GM10248 (cell line): ENCODE results near the gene SDHC.
"Not testable (repeated sequence)": the region's sequence is repeated elsewhere in the genome, so short reads cannot be mapped to it uniquely, and the experiment has no call there.

Experiments used
- CTCF ChIA-PET: fragments of 300-600 bp; sonication (Branson Sonifier 250); formaldehyde crosslinking; extraction: SDS; loops from one replicate; lab custom pipeline; 2021; ENCODE audit warnings: antibody characterized with exemption; lab: Yijun Ruan, JAX
- POLR2A ChIA-PET: fragments of 350-650 bp; sonication (Branson Sonifier 250); formaldehyde crosslinking; extraction: SDS; loops from one replicate; lab custom pipeline; 2020; ENCODE audit warnings: antibody characterized with exemption; lab: Yijun Ruan, JAX
- DNase-seq: peaks from one replicate; pipeline ENCODE4 v3.0.0; 2012; ENCODE audit errors: extremely low spot score
- TF ChIP-seq, protein P1 (sequence below): IDR thresholded peaks from 2 replicates; pipeline ENCODE4 v1.5.1; 2012; ENCODE audit warnings: mild to moderate bottlenecking, low read depth; ENCODE audit errors: extremely low read depth, missing control alignments, control extremely low read depth

The SDHC gene

DNA sequence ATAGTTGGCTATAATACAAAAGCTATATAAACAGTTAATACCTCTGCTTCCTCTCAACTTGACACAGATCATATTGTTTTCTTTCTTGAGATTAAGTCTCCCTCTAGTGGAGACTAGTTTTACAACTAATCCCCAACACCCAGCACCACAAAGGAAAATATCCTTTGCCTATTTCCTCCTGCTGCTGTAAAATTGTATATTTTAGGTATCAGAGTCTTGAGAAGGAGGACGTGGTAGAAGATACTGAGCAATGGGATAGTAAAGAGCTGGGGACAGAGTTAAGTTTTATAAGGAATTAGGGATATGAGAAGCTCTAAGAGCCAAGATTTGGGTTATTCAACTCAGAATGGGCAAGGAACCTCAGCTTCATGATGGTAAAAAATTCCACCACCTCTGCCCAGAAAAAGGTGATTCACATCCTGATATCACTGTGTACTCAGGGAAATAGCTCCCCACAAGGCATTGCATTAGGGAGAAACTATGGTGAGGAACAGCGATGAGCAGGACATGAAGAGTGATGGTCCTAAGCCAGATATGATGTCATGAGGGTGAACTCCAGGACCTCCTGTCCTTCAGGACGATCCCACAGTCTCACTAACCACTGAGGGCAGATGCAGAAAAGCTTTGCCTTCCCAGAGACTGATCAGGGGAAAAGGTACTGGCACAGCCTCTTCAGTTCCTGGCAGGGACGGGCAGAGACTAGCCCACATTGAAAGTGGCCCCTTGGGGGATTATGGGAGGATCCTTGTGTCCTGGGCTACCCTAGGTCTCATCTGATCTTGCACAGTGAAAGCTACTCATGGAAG lies 68.2 kb downstream of the SDHC start:
- CTCF ChIA-PET: interaction anchor here (0.7 to 13.4 kb wide), 50 partner anchors 8 to 655 kb away, joined by 3 to 195 read pairs (median 4); partner anchors contain the start of genes ADAMTS4, APOA2, B4GALT3 and CFAP126
- POLR2A ChIA-PET: no interaction called here
- TF ChIP-seq, protein P1, sequence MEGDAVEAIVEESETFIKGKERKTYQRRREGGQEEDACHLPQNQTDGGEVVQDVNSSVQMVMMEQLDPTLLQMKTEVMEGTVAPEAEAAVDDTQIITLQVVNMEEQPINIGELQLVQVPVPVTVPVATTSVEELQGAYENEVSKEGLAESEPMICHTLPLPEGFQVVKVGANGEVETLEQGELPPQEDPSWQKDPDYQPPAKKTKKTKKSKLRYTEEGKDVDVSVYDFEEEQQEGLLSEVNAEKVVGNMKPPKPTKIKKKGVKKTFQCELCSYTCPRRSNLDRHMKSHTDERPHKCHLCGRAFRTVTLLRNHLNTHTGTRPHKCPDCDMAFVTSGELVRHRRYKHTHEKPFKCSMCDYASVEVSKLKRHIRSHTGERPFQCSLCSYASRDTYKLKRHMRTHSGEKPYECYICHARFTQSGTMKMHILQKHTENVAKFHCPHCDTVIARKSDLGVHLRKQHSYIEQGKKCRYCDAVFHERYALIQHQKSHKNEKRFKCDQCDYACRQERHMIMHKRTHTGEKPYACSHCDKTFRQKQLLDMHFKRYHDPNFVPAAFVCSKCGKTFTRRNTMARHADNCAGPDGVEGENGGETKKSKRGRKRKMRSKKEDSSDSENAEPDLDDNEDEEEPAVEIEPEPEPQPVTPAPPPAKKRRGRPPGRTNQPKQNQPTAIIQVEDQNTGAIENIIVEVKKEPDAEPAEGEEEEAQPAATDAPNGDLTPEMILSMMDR: peak; percentile 72
- peak; percentile 49 for DNase-seq

GRCh38 chr1:161388639-161389038 lies 74.5 kb downstream of the SDHC start:
- ChIA-PET CTCF (interaction anchor here (1.2 to 13.4 kb wide), 6 partner anchors 10 to 197 kb away, joined by 3 to 195 read pairs (median 5); partner anchors contain the start of genes APOA2 and TOMM40L), POLR2A (no interaction called here)
- no peak for DNase-seq
- TF ChIP-seq, protein P1: no peak

GRCh38 chr1:161389158-161389557 lies 75.0 kb downstream of the SDHC start:
- not testable (repeated sequence) for DNase-seq
- ChIA-PET POLR2A (interaction anchor here (0.6 kb wide), 2 partner anchors 319 to 1027 kb away, joined by 3 to 6 read pairs; no protein-coding TSS in a partner anchor), CTCF (interaction anchor here (1.2 to 13.4 kb wide), 7 partner anchors 11 to 197 kb away, joined by 3 to 195 read pairs (median 5); partner anchors contain the start of genes APOA2 and TOMM40L)

GRCh38 chr1:161389691-161390558 lies 75.7 kb downstream of the SDHC start:
- POLR2A ChIA-PET: interaction anchor here (0.6 kb wide), 3 partner anchors 320 to 1028 kb away, joined by 3 to 6 read pairs (median 3); no protein-coding TSS in a partner anchor
- CTCF ChIA-PET: interaction anchor here (1.2 to 13.4 kb wide), 6 partner anchors 10 to 348 kb away, joined by 3 to 195 read pairs (median 4); partner anchors contain the start of genes APOA2 and TOMM40L
- TF ChIP-seq, protein P1: no peak
- DNase-seq: peak; percentile 94

- POLR2A ChIA-PET: no interaction called here
- TF ChIP-seq, protein P1: no peak
- CTCF ChIA-PET: interaction anchor here (1.1 to 13.4 kb wide), 4 partner anchors 8 to 348 kb away, joined by 3 to 195 read pairs (median 4); partner anchors contain the start of genes APOA2 and TOMM40L
- no peak for DNase-seq
These were observed 76.3 kb downstream of the SDHC start for GRCh38 chr1:161390559-161390858.

DNA sequence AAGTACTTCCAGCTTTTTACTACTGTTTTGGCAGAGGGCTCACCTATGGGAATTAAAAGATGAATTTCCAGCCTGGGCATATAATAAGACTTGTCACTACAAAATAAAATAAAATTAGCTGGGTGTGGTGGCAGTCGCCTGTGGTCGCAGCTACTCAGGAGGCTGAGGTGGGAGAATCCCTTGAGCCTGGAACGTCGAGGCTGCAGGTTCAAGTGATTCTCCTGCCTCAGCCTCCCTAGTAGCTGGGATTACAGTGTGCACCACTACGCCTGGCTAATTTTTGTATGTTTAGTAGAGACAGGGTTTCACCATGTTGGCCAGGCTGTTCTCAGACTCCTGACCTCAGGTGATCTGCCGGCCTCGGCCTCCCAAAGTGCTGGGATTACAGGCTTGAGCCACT lies 77.0 kb downstream of the SDHC start:
- DNase-seq, POLR2A ChIA-PET: not testable (repeated sequence)
- CTCF ChIA-PET: interaction anchor here (1.1 to 13.4 kb wide), 5 partner anchors 9 to 347 kb away, joined by 3 to 195 read pairs (median 3); partner anchors contain the start of genes APOA2 and TOMM40L

- TF ChIP-seq, protein P1: no peak
- DNase-seq: no peak
- ChIA-PET POLR2A (no interaction called here), CTCF (interaction anchor here (1.1 to 13.4 kb wide), 5 partner anchors 9 to 165 kb away, joined by 3 to 195 read pairs (median 3); partner anchors contain the start of genes APOA2 and TOMM40L)
These were observed 77.4 kb downstream of the SDHC start for GRCh38 chr1:161391611-161392010.
